Measurements from ENCODE around the gene GMDS.
A peak's percentile ranks its signal among the peaks of the same experiment; 100 is the strongest.

The GMDS gene

DNA sequence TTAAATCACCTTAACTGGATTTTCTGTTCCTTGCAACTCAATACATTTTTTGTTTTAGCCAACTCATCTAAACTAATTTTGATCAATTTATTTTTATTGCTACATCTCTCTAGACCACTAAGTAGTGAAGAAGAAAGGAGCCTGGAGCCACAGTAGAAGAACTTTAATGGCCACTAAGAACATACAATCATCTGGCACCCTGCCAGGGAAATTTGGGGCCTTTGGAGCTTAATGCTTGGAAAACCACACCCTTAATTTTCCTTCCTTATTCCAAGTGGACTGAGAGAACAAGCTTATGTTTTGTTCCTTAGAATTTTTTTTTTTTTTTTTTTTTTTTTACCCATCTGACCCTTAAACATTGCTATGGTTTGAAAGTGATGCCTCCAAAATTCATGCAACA, 12.0 kb upstream of the GMDS start:
- Mint-ChIP-seq H3K27ac (no peak overlapping the region), H3K36me3 (ENCODE audit: insufficient read depth) (peaks cover 10% of the 10 kb centered on the region)

GRCh38 chr6:2254747-2255146, 9.3 kb upstream of the GMDS start:
- Mint-ChIP-seq H3K27me3 (no peaks in the 10 kb centered on the region), H3K27ac (no peak overlapping the region), H3K36me3 (ENCODE audit: insufficient read depth) (peaks cover 10% of the 10 kb centered on the region), H3K4me3 (no peak overlapping the region), H3K4me1 (ENCODE audit: low read depth in 2 of 2) (peaks cover 2 to 25% of the 10 kb centered on the region in 2 donors), H3K9me3 (no peaks in the 10 kb centered on the region)
- ATAC-seq (replicated peaks) (no peak), DNase-seq (no peak)

More for the DNA sequence above, 12.0 kb upstream of the GMDS start:
- Mint-ChIP-seq H3K27me3 (no peaks in the 10 kb centered on the region), H3K4me1 (ENCODE audit: low read depth in 2 of 2) (peaks cover 4 to 25% of the 10 kb centered on the region in 2 donors), H3K4me3 (no peak overlapping the region), H3K9me3 (no peaks in the 10 kb centered on the region)
- no peak for ATAC-seq (replicated peaks)
- DNase-seq, result no peak

GRCh38 chr6:2249126-2249525, 3.7 kb upstream of the GMDS start:
- Mint-ChIP-seq H3K4me1 (ENCODE audit: low read depth in 2 of 2) (peaks cover 28 to 33% of the 10 kb centered on the region in 2 donors), H3K27ac (no peak overlapping the region), H3K9me3 (no peaks in the 10 kb centered on the region), H3K4me3 (no peak overlapping the region), H3K36me3 (ENCODE audit: insufficient read depth) (peaks cover 15% of the 10 kb centered on the region), H3K27me3 (no peaks in the 10 kb centered on the region)
- ATAC-seq (replicated peaks) (no peak), DNase-seq (no peak)

GRCh38 chr6:2247664-2248063, 2.3 kb upstream of the GMDS start:
- no peak for DNase-seq
- no peak overlapping the region for H3K27ac Mint-ChIP-seq
- H3K9me3 Mint-ChIP-seq, result no peaks in the 10 kb centered on the region
- H3K36me3 Mint-ChIP-seq (ENCODE audit: insufficient read depth), result peaks cover 10% of the 10 kb centered on the region
- H3K27me3 Mint-ChIP-seq, result no peaks in the 10 kb centered on the region
- peak overlapping the region in 1 of 2 donors; percentile 48 for H3K4me3 Mint-ChIP-seq
- no peak for ATAC-seq (replicated peaks)
- peaks cover 34 to 35% of the 10 kb centered on the region in 2 donors for H3K4me1 Mint-ChIP-seq (ENCODE audit: low read depth in 2 of 2)

DNA sequence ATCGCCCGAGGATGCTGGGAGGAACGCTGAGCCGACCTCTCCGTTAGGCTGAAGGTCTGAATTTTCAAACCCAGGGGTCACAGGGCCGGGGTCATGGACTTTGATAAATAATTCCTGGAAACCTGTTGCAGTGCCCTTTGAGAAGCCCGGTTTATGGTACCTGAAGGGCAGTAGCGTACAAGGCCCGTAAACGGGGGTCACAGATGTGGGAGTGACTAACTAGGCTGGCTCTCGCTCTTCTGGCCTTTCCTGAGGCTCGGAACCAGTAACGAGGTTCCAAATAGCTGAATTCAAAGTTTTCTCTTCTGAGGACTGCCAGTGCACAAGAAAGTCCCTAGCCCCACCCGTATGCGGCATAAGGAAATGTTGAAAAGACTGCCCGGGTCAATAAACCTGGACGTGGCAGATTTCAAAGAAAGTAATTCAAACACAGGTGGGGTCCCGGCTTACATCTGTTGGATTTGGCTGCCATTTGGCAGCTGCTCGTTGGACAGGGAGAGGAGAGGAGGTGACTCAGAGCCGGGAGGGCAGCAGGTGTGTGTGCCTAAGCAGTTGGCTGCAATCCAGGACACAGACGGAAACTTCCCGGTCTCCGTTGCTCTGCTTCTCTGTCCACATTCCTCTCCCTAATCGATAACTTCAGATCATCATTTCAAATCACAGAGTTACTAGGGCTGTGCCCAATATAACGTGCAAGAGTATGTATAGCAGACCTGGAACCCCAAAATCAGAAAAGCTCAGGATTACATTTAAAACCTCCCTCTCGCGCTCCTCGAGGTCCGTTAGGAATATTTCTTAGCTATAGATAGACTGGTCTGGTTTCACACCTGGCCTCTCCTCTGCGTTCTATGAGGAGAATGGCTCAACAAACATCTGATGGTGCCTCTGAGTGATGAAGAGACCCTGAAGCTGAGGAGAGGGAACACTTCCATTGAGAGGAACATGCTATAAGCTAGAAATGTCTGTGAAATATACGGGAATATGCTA, 765 bp upstream of the GMDS start:
- Mint-ChIP-seq H3K27me3 (no peaks in the 10 kb centered on the region), H3K4me3 (peak overlapping the region; percentile 86 to 93), H3K9me3 (no peaks in the 10 kb centered on the region), H3K27ac (peak overlapping the region; percentile 95 to 97), H3K36me3 (ENCODE audit: insufficient read depth) (peaks cover 10% of the 10 kb centered on the region), H3K4me1 (ENCODE audit: low read depth in 2 of 2) (peaks cover 36 to 39% of the 10 kb centered on the region in 2 donors)
- ATAC-seq (replicated peaks) (peak; percentile 4), DNase-seq (peak in 2 of 3 experiments; percentile 3 to 4)

DNA sequence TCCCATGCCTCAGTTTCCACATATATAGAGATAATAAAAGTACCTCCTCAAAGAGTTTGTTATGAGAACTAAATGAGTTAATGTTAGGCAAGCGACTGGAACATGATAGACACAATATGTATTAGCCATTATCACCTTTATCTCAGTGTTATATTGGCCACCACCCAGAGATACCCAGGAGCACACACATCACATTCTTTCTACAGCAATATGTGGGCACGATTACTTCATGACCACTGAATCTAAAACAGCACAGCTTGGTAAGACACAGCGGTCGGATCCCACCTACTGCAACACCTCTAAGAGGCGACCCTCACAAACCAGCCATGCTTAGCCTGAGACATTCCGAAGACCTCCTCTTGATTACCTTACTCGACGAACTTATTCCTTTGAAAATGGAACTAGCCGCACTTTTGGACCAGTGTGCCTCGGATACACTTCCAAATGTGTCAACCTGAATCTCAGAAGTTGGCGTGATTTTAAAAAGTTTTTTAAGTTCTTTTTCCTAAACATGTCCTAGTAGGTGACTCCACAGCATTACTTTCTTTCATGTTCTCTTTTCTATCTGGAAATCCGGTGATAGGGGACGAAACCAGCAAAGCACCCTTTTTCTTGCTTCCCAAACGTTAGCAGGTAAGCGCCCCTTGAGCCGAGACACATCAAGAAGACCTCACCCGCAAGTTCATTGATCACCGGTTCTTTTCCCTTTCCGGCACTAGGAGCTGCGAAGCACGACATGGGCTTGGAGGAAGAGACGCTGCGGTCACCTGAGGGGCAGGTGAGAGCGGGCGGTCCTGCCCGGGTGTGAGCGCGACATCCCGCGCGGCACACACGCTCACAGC, 923 bp downstream of the GMDS start:
- Mint-ChIP-seq H3K9me3 (no peaks in the 10 kb centered on the region), H3K27me3 (no peaks in the 10 kb centered on the region), H3K36me3 (ENCODE audit: insufficient read depth) (peaks cover 7% of the 10 kb centered on the region), H3K4me3 (peak overlapping the region; percentile 86 to 88), H3K27ac (peak overlapping the region; percentile 88 to 95), H3K4me1 (ENCODE audit: low read depth in 2 of 2) (peaks cover 38 to 44% of the 10 kb centered on the region in 2 donors)
- DNase-seq, result no peak
- ATAC-seq (replicated peaks), result no peak

DNA sequence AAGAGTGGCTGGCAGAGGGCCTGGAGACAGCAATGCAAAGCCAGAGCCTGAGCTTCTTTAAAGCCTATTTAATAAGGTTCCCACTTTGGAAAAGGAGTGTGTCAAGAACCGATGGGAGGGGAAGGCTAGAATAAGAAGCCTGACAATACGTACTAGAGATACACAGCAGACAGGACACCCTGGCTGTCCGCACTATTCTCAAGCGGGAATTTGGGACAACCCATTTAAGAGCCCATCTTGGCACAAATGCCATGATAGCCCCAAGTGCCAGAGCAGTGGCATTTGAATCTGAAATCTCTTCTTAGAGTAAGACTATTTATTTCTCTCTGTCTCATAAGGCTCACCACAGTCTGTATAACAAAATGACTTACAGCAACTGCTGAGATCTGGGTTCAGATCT, 3.1 kb downstream of the GMDS start:
- peaks cover 28 to 32% of the 10 kb centered on the region in 2 donors for H3K4me1 Mint-ChIP-seq (ENCODE audit: low read depth in 2 of 2)
- H3K27ac Mint-ChIP-seq, result peak overlapping the region in 1 of 2 donors; percentile 44
- no peak for ATAC-seq (replicated peaks)
- no peak for DNase-seq
- no peak overlapping the region for H3K4me3 Mint-ChIP-seq
- no peaks in the 10 kb centered on the region for H3K27me3 Mint-ChIP-seq
- H3K36me3 Mint-ChIP-seq (ENCODE audit: insufficient read depth), result peaks cover 5% of the 10 kb centered on the region
- no peaks in the 10 kb centered on the region for H3K9me3 Mint-ChIP-seq

GRCh38 chr6:2240961-2241360, 4.4 kb downstream of the GMDS start:
- peaks cover 19% of the 10 kb centered on the region in 2 donors for H3K4me1 Mint-ChIP-seq (ENCODE audit: low read depth in 2 of 2)
- no peaks in the 10 kb centered on the region for H3K9me3 Mint-ChIP-seq
- H3K4me3 Mint-ChIP-seq, result no peak overlapping the region
- ATAC-seq (replicated peaks), result no peak
- no peaks in the 10 kb centered on the region for H3K27me3 Mint-ChIP-seq
- peaks cover 3% of the 10 kb centered on the region for H3K36me3 Mint-ChIP-seq (ENCODE audit: insufficient read depth)
- H3K27ac Mint-ChIP-seq, result no peak overlapping the region
- no peak for DNase-seq

DNA sequence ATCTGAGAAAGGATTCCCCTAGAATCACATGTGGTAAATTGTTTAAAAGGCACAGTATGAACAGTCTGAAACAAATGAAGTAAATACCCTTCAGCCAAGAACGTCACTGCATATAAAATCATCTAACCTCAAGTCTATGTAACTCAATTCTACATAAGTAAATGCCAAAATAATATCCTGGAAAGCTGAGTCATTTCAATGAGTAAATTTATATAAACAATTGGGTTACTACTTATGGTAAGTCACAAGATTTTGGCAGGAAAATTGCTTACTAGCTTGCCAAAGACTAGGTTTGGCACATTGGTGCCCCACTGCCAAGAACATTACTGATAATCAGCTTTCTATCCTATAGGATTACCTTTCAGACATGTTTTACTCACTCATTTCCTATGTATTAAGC, 8.4 kb downstream of the GMDS start:
- Mint-ChIP-seq H3K4me3 (no peak overlapping the region), H3K27me3 (no peaks in the 10 kb centered on the region), H3K36me3 (ENCODE audit: insufficient read depth) (no peaks in the 10 kb centered on the region), H3K27ac (no peak overlapping the region), H3K4me1 (ENCODE audit: low read depth in 2 of 2) (peaks cover 5 to 6% of the 10 kb centered on the region in 2 donors), H3K9me3 (no peaks in the 10 kb centered on the region)
- DNase-seq (no peak), ATAC-seq (replicated peaks) (no peak)

DNA sequence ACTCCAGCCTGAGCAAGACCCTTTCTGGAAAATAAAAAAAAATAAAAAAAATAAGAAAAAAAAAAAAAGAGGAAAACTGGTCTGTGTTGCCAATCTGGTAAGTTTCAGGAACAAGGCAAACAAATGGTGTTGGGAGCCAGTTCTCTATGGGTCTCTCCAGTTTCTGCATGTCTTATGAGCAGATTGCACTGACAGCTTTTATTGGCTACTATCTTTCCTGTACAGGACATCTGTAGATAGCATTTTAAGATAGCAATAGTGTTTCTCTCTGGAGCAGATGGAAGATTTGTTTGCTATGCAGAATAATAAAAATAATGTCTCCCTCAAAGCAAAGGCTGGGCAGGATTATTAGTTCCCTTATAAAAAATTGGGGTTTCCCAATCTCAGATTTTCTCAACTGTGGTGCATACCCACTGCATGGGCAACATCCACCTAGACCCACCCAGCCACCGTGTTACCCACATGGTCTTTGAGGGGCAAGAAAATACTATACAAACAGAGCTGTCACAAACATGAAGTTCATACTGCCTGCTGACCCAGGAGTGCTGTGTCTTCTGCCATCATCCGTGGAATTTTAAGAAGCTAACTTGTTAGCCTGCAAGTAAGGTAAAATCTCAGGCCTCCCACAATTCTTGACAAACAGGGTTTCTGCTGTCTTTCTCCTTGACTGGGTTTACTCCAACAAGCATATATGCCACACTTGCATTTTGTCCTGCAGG, 9.5 kb downstream of the GMDS start:
- Mint-ChIP-seq H3K4me1 (ENCODE audit: low read depth in 2 of 2) (peaks cover 4 to 5% of the 10 kb centered on the region in 2 donors), H3K27ac (no peak overlapping the region), H3K27me3 (no peaks in the 10 kb centered on the region), H3K4me3 (no peak overlapping the region), H3K9me3 (no peaks in the 10 kb centered on the region), H3K36me3 (ENCODE audit: insufficient read depth) (no peaks in the 10 kb centered on the region)
- ATAC-seq (replicated peaks) (no peak), DNase-seq (no peak)

- Mint-ChIP-seq H3K4me3 (no peak overlapping the region), H3K27me3 (no peaks in the 10 kb centered on the region), H3K9me3 (no peaks in the 10 kb centered on the region), H3K27ac (no peak overlapping the region), H3K36me3 (ENCODE audit: insufficient read depth) (no peaks in the 10 kb centered on the region), H3K4me1 (ENCODE audit: low read depth in 2 of 2) (peaks cover 0 to 2% of the 10 kb centered on the region in 2 donors)
- DNase-seq (no peak), ATAC-seq (replicated peaks) (no peak)
These were observed 13.0 kb downstream of the GMDS start for GRCh38 chr6:2232445-2232844.

DNA sequence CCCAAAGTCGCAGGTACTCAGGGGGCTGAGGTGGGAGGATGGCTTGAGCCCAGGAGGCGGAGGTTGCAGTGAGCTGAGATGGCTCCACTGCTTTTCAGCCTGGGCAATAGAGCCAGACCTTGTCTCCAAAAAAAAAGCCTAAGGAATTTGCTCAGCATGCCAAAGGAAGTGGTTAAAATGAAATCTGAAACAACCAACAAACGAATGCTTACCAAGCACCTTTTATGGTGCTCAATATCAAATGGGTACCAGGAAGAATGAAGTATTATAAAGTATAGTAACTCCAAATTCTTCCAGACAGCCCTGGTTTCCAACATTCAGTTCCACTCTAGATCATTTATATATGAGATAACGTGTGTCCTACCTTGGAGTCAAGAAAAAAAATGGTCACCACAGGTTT, 14.0 kb downstream of the GMDS start:
- Mint-ChIP-seq H3K27ac (peak overlapping the region in 1 of 2 donors; percentile 10), H3K4me3 (no peak overlapping the region), H3K27me3 (no peaks in the 10 kb centered on the region), H3K9me3 (no peaks in the 10 kb centered on the region), H3K4me1 (ENCODE audit: low read depth in 2 of 2) (peaks cover 0 to 2% of the 10 kb centered on the region in 2 donors), H3K36me3 (ENCODE audit: insufficient read depth) (no peaks in the 10 kb centered on the region)
- no peak for ATAC-seq (replicated peaks)
- no peak for DNase-seq

DNA sequence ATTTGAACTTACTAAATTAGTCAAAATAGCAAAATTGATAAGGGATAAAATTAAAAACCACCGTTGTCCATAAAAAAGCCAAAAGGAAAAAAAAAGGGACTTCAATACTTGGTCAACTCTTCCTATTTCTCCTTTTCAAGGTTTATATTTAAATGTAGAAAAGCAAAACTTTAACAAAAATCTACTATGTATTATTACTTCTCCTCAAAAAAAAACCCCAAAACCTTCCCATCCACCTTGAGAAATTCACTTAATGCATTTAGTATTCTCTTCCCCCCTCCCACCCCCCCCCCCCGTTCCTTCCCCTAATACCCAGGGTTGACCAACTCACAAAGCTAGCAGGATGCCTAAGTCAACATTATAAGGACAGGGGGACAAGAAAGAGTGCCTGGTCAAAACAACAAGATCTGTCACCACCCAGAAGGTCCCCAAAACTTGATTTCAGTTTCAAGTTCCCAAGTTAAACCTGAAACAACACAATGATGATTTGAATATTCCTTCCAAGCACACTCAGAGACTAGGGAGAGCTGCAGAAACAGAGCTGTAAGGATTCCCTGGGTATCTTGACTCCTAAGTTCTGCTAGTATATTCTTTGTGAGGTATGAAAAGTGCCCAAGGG, 14.6 kb downstream of the GMDS start:
- H3K36me3 Mint-ChIP-seq (ENCODE audit: insufficient read depth), result no peaks in the 10 kb centered on the region
- no peaks in the 10 kb centered on the region for H3K27me3 Mint-ChIP-seq
- H3K4me1 Mint-ChIP-seq (ENCODE audit: low read depth in 2 of 2), result peaks cover 0 to 2% of the 10 kb centered on the region in 2 donors
- no peak overlapping the region for H3K4me3 Mint-ChIP-seq
- no peaks in the 10 kb centered on the region for H3K9me3 Mint-ChIP-seq
- H3K27ac Mint-ChIP-seq, result no peak overlapping the region
- no peak for DNase-seq
- ATAC-seq (replicated peaks), result no peak
